HG02678 (cell line): ENCODE results near the gene CDH15.

ENCODE experiments used
- ATAC-seq: cut with Tn5 transposase; IDR thresholded peaks from one replicate; pipeline ENCODE4 v1.9.1; 2021; ENCODE audit warnings: mild to moderate bottlenecking, moderate library complexity; ENCODE audit not compliant: unreplicated experiment

Gene CDH15

GRCh38 chr16:89198417-89199240 lies 27.1 kb downstream of the CDH15 start:
- no peak for ATAC-seq

- no peak for ATAC-seq
These were observed 27.9 kb downstream of the CDH15 start for GRCh38 chr16:89199241-89200123.

GRCh38 chr16:89200124-89200849 lies 28.7 kb downstream of the CDH15 start, which contains the start of gene SLC22A31:
TSS of gene SLC22A31 (minus strand) at chr16:89200537. CDS start at chr16:89200501, 36 bp downstream.
- ATAC-seq, result no peak

- ATAC-seq, result no peak
These were observed 29.4 kb downstream of the CDH15 start for GRCh38 chr16:89200850-89201411.

- ATAC-seq, result no peak
These were observed 30.2 kb downstream of the CDH15 start for GRCh38 chr16:89201439-89202377.

GRCh38 chr16:89202422-89203215 lies 31.1 kb downstream of the CDH15 start:
- ATAC-seq, result no peak

GRCh38 chr16:89207993-89208392 lies 36.4 kb downstream of the CDH15 start:
- ATAC-seq, result no peak

- ATAC-seq, result no peak
These were observed 38.0 kb downstream of the CDH15 start for GRCh38 chr16:89209522-89210044.

- ATAC-seq, result no peak
These were observed 38.8 kb downstream of the CDH15 start for GRCh38 chr16:89210165-89210903.

- no peak for ATAC-seq
These were observed 39.5 kb downstream of the CDH15 start for GRCh38 chr16:89210904-89211515.

GRCh38 chr16:89216315-89217137 lies 45.0 kb downstream of the CDH15 start:
- no peak for ATAC-seq

GRCh38 chr16:89217138-89217387 lies 45.5 kb downstream of the CDH15 start:
- no peak for ATAC-seq

GRCh38 chr16:89217388-89218191 lies 46.0 kb downstream of the CDH15 start, which contains the start of gene ZNF778:
TSS of gene ZNF778 (plus strand) at chr16:89217703. CDS start at chr16:89221128, 3,425 bp downstream.
- peak; percentile 90 for ATAC-seq

- no peak for ATAC-seq
These were observed 47.8 kb downstream of the CDH15 start for GRCh38 chr16:89219365-89219764.

GRCh38 chr16:89221604-89222003 lies 50.1 kb downstream of the CDH15 start:
- ATAC-seq, result no peak

GRCh38 chr16:89222931-89223330 lies 51.4 kb downstream of the CDH15 start:
- no peak for ATAC-seq
